ENCODE data around the gene SIAH1. TPM values are rescaled to one million over a fixed set of nuclear protein-coding genes. Genes with fewer than 3 reads are reported as not detected.

Gene SIAH1
- total and polyA plus RNA-seq, 9 of the 15 experiments (the other 6 are each of a cell fraction or from before 2014, with no cell fraction given), result 4.1 to 14.3 (median 12.5) TPM

- H3K4me1 ChIP-seq (replicated peaks in 1 of 2; ENCODE audit: control insufficient read depth in 2 of 2, insufficient read depth in 2 of 2, low read length in 2 of 2), result no peaks in the 10 kb centered on the region
- in situ Hi-C loops (cut with MboI), result no loop called here
- H3K27me3 ChIP-seq (ENCODE audit: control insufficient read depth in 2 of 2, insufficient read depth in 2 of 2, low read length in 2 of 2), result peaks cover 8 to 9% of the 10 kb centered on the region in 2 experiments
- no peaks in the 10 kb centered on the region for H3K79me2 ChIP-seq (ENCODE audit: control insufficient read depth, insufficient read depth, low read length)
- H3K9ac ChIP-seq (ENCODE audit: insufficient read depth in 1 of 2, low read depth in 2 of 2, low read length in 2 of 2), result no peak overlapping the region
- no peak overlapping the region for H3K27ac ChIP-seq (ENCODE audit: extremely low read depth, low read depth, low read length)
- CTCF ChIA-PET (ENCODE audit: low intra/inter-chr PET ratio), result no interaction called here
- H3K9me3 ChIP-seq (replicated peaks; ENCODE audit: control insufficient read depth, insufficient read depth, low read depth, low read length), result no peaks in the 10 kb centered on the region
- no TSS peak for BruUV-seq (replicated peaks)
- H2AFZ ChIP-seq (ENCODE audit: low read depth, low read length), result no peak overlapping the region
- POLR2A ChIA-PET, result interaction anchor here (1.1 kb wide), 1 partner anchor 28 kb away, joined by 3 read pairs; no protein-coding TSS in a partner anchor
- no peak overlapping the region for H3K4me2 ChIP-seq (ENCODE audit: insufficient read depth, low read length)
- FAIRE-seq (peak; percentile 23), DNase-seq (ENCODE audit: extremely low read depth in 1 of 4, low spot score in 3 of 4) (no peak), ATAC-seq (no peak)
- H3K9me1 ChIP-seq (ENCODE audit: control insufficient read depth, insufficient read depth, low read length), result no peaks in the 10 kb centered on the region
- H4K20me1 ChIP-seq (replicated peaks; ENCODE audit: control insufficient read depth, insufficient read depth, low read length), result no peaks in the 10 kb centered on the region
- H3K4me3 ChIP-seq, result no peak overlapping the region
- intact Hi-C loops (cut with micrococcal nuclease), result no loop called here
- 0% methylated on average over 2 of the region's 2 CpGs for WGBS (ENCODE audit: insufficient coverage, low coverage, missing lambda C conversion rate)
- H3K36me3 ChIP-seq (ENCODE audit: control insufficient read depth, insufficient read depth, low read length), result no peaks in the 10 kb centered on the region
- TF ChIP-seq SMC3 (conservative IDR thresholded peaks at IDR 0.05; ENCODE audit: insufficient read depth, low read depth, low read length) (no peak), EWSR1 (IDR thresholded peaks at IDR 0.05; ENCODE audit: borderline replicate concordance, low read depth, partially characterized antibody) (no peak), IFI16 (CRISPR knock-in tag; IDR thresholded peaks at IDR 0.05) (no peak), SNRNP70 (optimal IDR thresholded peaks at IDR 0.05; ENCODE audit: low read depth, low read length) (no peak), CSDE1 (IDR thresholded peaks at IDR 0.05) (no peak), TRIM24 (IDR thresholded peaks at IDR 0.05) (no peak), E2F4 (CRISPR knock-in tag; IDR thresholded peaks at IDR 0.05; ENCODE audit: low read depth) (no peak), KLF1 (tag; IDR thresholded peaks at IDR 0.05) (no peak), DDX20 (tag; IDR thresholded peaks at IDR 0.05; ENCODE audit: low read depth) (no peak), SRSF1 (IDR thresholded peaks at IDR 0.05; ENCODE audit: low read depth, low read length) (no peak), ZHX1 (conservative IDR thresholded peaks at IDR 0.05; ENCODE audit: low read length) (no peak), PKNOX1 (IDR thresholded peaks at IDR 0.05) (no peak)
Observed at GRCh38 chr16:48422537-48422936, 37.3 kb upstream of the SIAH1 start.

Measured in K562 (cell line).